Measurements from ENCODE around the gene KLHL6.
"Not testable (repeated sequence)": the region's sequence is repeated elsewhere in the genome, so short reads cannot be mapped to it uniquely, and the experiment has no call there.

The KLHL6 gene

DNA sequence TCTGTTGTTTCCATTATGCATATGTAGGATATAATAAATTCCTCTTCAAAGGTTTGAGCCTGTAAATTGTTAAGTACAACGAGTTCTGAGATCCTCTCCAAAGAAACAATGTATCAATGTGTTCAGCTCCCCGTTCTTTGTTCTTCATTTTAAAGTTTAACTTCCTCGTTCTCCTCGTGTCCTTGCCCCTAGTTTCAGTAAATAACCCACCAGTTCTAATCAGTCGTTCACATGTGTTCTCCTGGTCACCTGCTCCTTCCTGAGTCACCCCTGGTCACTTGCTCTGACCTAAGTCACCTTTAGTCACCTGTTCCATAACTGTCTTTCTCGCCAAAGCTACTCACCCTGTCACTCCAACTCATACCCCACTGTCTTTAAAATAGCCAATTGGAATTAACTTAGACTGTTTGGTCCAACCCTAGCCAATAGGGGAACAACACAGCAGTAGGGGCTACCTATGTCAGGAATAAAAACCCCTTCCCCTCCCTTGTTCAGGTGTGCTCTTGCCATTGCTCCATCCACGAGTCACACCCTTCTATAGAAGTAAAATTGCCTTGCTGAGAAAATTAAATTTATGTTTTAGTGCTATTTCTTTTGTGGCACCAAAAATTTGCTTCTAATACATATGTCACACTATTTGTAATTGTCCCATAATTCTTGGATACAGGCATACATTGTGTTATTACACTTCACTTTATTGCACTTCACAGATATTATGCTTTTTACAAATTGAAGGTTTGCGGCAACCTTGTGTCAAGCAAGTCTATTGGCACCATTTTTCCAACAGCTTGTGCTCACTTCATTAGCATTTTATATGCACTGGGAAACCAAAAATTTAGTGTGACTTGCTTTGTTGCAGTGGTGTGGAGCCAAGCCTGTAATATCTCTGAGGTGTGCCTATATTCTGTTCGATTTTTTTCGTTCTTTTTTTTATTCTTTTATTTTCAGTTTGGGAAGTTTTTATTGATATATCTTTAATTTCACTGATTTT is 111.8 kb downstream of the KLHL6 start:
- no peak for DNase-seq

DNA sequence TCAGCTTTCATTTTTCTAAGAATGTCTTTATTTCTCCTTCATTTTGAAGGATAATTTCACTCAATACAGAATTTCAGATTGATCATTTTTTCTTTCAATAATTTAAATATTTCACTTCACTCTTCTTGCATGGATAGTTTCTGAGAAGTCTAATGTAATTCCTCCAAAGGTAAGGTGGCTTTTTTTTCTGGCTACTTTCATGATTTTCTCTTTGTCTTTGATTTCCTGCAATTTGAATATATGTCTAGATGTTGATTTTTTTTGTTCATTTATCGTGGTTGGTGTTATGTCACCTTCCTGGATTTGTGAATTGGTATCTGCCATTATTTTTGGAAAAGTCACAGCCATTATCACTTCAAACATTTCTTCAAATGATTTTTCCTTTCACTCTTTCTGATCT is 112.5 kb downstream of the KLHL6 start:
- DNase-seq, result no peak

DNA sequence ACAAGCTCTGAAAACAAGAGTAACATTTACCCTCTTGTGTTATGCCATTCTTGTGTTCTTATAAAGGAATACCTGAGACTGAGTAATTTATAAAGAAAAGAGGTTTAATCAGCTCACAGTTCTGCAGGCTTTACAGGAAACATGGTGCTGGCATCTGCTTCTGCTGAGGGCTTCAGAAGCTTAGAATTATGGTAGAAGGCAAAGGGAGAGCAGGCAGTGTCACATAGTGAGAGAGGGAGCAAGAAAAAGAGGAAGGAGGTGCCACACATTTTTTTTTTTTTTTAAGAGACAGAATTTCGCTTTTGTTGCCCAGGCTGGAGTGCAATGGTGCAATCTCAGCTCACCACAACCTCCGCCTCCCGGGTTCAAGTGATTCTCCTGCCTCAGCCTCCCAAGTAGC is 115.0 kb downstream of the KLHL6 start:
- not testable (repeated sequence) for DNase-seq

DNA sequence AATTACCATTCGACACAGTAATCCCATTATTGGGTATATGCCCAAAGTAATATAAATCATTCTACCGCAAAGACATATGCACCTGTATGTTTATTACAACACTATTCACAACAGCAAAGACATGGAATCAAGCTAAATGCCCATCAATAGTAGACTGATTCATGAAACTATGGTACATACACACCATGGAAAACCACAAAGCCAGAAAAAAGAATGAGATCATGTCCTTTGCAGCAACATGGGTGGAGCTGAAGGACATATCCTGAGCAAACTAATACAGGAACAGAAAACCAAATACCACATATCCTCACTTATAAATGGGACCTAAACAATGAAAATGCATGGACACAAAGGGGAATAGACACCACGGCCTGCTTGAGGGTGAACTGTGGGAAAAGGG is 116.0 kb downstream of the KLHL6 start:
- DNase-seq, result no peak

DNA sequence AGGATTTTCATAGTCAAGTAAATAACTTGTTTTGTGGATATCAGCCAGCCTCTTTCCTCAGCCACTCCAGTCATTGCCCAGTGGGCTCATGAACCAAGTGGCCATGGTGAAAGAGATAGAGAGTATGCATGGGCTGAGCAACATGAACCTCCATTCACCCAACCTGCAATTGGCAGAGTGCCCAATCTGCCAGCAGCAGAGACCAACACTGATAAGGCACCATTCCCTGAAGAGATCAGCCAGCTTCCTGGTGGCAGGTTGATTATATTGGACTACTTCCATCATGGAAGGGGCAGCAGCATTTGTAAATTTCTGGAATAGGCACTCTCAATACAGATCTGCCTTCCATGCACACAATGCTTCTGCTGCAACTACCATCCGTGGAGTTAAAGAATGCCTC is 116.8 kb downstream of the KLHL6 start:
- DNase-seq, result no peak

DNA sequence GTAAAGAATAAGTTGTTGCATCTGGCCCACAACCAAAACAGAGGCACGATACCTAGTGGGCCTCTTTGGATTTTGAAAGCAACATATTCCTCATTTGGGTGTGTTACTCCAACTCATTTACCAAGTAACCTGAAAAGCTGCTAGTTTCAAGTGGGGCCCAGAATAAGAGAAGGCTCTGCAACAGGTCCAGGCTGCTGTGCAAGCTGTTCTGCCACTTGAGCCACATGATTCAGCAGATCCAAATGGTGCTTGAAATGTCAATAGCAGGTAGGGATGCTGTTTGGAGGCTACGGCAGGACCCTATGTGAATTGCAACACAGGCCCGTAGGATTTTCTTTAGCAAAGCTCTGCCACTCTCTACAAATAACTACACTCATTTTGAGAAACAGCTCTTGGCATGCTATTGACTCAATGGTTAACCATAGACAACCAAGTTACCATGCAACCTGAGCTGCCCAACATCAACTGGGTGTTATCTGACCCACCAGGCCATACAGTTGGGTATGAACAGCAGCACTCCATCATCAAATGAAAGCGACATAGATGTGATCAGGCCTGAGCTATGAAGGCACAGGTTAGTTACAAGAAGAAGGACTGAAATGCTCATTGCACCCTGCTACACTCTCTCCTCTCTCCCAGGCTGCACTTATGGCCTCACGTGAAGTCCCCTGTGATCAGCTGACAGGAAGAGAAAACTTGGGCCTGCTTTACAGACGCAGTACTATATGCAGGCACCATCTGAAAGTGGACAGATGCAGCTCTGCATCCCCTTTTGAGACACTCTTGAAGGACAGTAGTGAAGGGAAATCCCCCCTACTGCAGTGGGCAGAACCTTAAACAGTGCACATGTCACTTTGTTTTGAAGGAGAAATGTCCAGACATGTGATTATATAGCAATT is 117.6 kb downstream of the KLHL6 start:
- DNase-seq, result no peak

All from stimulated activated CD4-positive, alpha-beta T cell treated with anti-CD3 and anti-CD28 coated beads, Interleukin-2, amount 100 ng/mL, for 48 hours (primary cell).